Measurements from ENCODE around the gene CLCN3. TPM values are rescaled to one million over a fixed set of nuclear protein-coding genes. Genes with fewer than 3 reads are reported as not detected.
A peak's percentile ranks its signal among the peaks of the same experiment; 100 is the strongest.

The CLCN3 gene
- total RNA-seq (2016; rRNA removed; fragmentation: Illumina TruSeq; extraction: Trizol) (21.5 and 23.7 TPM in 2 replicates), polyA plus RNA-seq (2011; rRNA removed) (13.6 and 14.2 TPM in 2 replicates), polyA minus RNA-seq (2011; rRNA and poly(A)+ RNA removed; ENCODE audit: low replicate concordance) (30.0 and 39.3 TPM in 2 replicates), Bru-seq, nascent RNA (percentile 76 among the genes with signal in this experiment), BruChase-seq, experiment 1, labeled RNA remaining after a 6-hour chase (percentile 77 among the genes with signal in this experiment), BruChase-seq, experiment 2, labeled RNA remaining after a 2-hour chase (percentile 67 among the genes with signal in this experiment)
- total RNA-seq (2016; cell fraction: cytosol; rRNA removed; fragmentation: Illumina TruSeq; extraction: Trizol; ENCODE audit: low read depth): 1.6 and 1.9 TPM in 2 replicates
- total RNA-seq (2016; cell fraction: insoluble cytoplasmic fraction; rRNA removed; fragmentation: Illumina TruSeq; extraction: Trizol): 23.2 and 23.3 TPM in 2 replicates
- 7.7 and 8.5 TPM in 2 replicates for total RNA-seq (2016; cell fraction: membrane; rRNA removed; fragmentation: Illumina TruSeq; extraction: Trizol)
- 26.7 and 28.7 TPM in 2 replicates for total RNA-seq (2016; cell fraction: nucleus; rRNA removed; fragmentation: Illumina TruSeq; extraction: Trizol)
- 7.4 and 10.8 TPM in 2 replicates for polyA plus RNA-seq (2011; cell fraction: cytosol; rRNA removed)
- 3.4 and 5.1 TPM in 2 replicates for polyA plus RNA-seq (2011; cell fraction: nucleus; rRNA removed)
- 14.8 and 17.1 TPM in 2 replicates for polyA plus RNA-seq (2012)
- 0.81 and 0.88 TPM in 2 replicates for polyA plus RNA-seq (2016; cell fraction: cytosol; fragmentation: Illumina TruSeq; extraction: Trizol; ENCODE audit: low read depth)
- polyA plus RNA-seq (2016; cell fraction: insoluble cytoplasmic fraction; fragmentation: Illumina TruSeq; extraction: Trizol; ENCODE audit: low read depth): 11.5 and 13.2 TPM in 2 replicates
- polyA plus RNA-seq (2016; cell fraction: membrane; fragmentation: Illumina TruSeq; extraction: Trizol; ENCODE audit: low read depth): 2.5 and 2.8 TPM in 2 replicates
- polyA plus RNA-seq (2016; cell fraction: nucleus; fragmentation: Illumina TruSeq; extraction: Trizol; ENCODE audit: insufficient read depth, low read depth): 17.6 and 18.8 TPM in 2 replicates
- polyA minus RNA-seq (2011; cell fraction: cytosol; rRNA and poly(A)+ RNA removed): 18.7 and 23.1 TPM in 2 replicates
- 37.3 and 43.1 TPM in 2 replicates for polyA minus RNA-seq (2011; cell fraction: nucleus; rRNA and poly(A)+ RNA removed)
- long read RNA-seq, experiment 1, full-length matches to known transcripts: 2 of 7 reads
- long read RNA-seq, experiment 1, partial matches to known transcripts: 3 of 7 reads
- long read RNA-seq, experiment 1, other reads (novel, unspliced or antisense): 2 of 7 reads
- long read RNA-seq, experiment 2, full-length matches to known transcripts: 7 of 54 reads
- long read RNA-seq, experiment 2, partial matches to known transcripts: 14 of 54 reads
- long read RNA-seq, experiment 2, other reads (novel, unspliced or antisense): 33 of 54 reads

DNA sequence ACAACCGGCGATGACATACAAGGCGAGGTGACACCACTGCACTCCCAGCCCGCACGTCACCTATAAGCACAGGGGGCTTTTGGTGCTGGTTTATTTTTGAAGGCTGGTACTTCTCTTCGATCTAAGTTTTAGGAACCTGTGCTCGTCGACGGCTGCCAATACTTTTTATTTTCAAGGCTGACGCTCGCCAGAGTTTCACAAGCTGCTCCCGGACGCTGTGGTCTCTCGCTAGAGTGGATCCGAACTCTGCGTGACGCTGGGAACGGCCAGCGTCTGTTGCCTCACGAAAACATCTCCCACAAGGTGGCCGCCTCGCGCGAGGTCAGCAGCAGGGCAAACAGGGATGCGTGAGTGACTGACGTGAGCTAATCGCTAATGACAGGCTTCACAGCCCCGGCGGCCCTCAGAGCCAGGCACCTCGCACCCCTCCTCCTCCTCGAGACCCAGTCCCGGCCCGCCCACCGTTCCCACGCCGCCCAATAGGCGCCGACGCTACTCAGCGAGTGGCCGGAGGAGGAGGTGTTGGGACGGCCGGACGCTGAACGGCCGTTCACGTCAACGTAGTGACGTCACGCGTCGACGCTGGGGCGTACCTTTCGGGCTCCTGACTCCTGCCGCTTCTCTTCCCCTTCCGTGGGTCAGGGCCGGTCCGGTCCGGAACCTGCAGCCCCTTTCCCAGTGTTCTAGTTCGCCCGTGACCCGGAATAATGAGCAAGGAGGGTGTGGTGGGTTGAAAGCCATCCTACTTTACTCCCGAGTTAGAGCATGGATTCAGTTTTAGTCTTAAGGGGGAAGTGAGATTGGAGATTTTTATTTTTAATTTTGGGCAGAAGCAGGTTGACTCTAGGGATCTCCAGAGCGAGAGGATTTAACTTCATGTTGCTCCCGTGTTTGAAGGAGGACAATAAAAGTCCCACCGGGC is at the start of gene CLCN3:
Gene CLCN3 (plus strand): TSS at position 621 of the 922 bp plus-strand sequence. CDS start 15,351 bp downstream, outside the sequence.
- no peaks in the 10 kb centered on the region for H3K9me3 ChIP-seq (ENCODE audit: low read length)
- H2AFZ ChIP-seq (ENCODE audit: low read length): peak within 1 kb of the TSS; percentile 45
- no TSS peak for BruUV-seq (replicated peaks)
- H3K79me2 ChIP-seq (ENCODE audit: insufficient read depth, low read length): peaks cover 40% of the 10 kb centered on the region
- in situ Hi-C loops (cut with HindIII; ENCODE audit: extremely low pct_ligation_motif_present, low pct_unique_long_range_greater_than_20kb) (loop anchor here (5.0 to 25.0 kb wide), 3 partner anchors 42 to 467 kb away; partner anchors contain the start of gene AADAT), intact Hi-C loops (cut with micrococcal nuclease; ENCODE audit: unreplicated experiment) (loop anchor here (1.0 to 10.0 kb wide), 4 partner anchors 41 to 465 kb away; partner anchors contain the start of genes AADAT and MFAP3L)
- ATAC-seq (peak; percentile 96), DNase-seq (ENCODE audit: low spot score) (peak; percentile 94), FAIRE-seq (peak; percentile 89)
- ChIA-PET CTCF (ENCODE audit: low intra/inter-chr PET ratio, low total read pairs) (no interaction called here), POLR2A (interaction anchor here (0.7 to 1.7 kb wide), 6 partner anchors 8 to 406 kb away, joined by 3 to 10 read pairs (median 4); partner anchors contain the start of genes MFAP3L and NEK1)
- WGBS (ENCODE audit: low lambda C conversion rate): under 1% methylated on average over 30 of the region's 67 CpGs
- no peaks in the 10 kb centered on the region; the same call in 1 of the 2 replicates for H4K20me1 ChIP-seq (ENCODE audit: insufficient read depth, low read length)
- peak within 1 kb of the TSS; percentile 79 to 84 (median 80) for H3K4me3 ChIP-seq (replicated peaks in 1 of 3; ENCODE audit: insufficient read depth in 1 of 3, low read depth in 2 of 3, low read length in 3 of 3)
- H3K4me2 ChIP-seq (ENCODE audit: low read depth, low read length): peak within 1 kb of the TSS; percentile 96
- peaks cover 55% of the 10 kb centered on the region for H3K4me1 ChIP-seq (ENCODE audit: insufficient read depth, low read length)
- no peaks in the 10 kb centered on the region for H3K36me3 ChIP-seq (replicated peaks in 1 of 2; ENCODE audit: control insufficient read depth in 1 of 2, insufficient read depth in 2 of 2, low read length in 2 of 2)
- H3K9ac ChIP-seq (ENCODE audit: insufficient read depth, low read depth, low read length): peak within 1 kb of the TSS; percentile 96
- H3K27ac ChIP-seq (ENCODE audit: extremely low read length, insufficient read depth, low read length): peak within 1 kb of the TSS; percentile 86
- H3K27me3 ChIP-seq (ENCODE audit: control insufficient read depth in 1 of 2, insufficient read depth in 2 of 2, low read length in 2 of 2): no peaks in the 10 kb centered on the region
- TF ChIP-seq, protein P1, sequence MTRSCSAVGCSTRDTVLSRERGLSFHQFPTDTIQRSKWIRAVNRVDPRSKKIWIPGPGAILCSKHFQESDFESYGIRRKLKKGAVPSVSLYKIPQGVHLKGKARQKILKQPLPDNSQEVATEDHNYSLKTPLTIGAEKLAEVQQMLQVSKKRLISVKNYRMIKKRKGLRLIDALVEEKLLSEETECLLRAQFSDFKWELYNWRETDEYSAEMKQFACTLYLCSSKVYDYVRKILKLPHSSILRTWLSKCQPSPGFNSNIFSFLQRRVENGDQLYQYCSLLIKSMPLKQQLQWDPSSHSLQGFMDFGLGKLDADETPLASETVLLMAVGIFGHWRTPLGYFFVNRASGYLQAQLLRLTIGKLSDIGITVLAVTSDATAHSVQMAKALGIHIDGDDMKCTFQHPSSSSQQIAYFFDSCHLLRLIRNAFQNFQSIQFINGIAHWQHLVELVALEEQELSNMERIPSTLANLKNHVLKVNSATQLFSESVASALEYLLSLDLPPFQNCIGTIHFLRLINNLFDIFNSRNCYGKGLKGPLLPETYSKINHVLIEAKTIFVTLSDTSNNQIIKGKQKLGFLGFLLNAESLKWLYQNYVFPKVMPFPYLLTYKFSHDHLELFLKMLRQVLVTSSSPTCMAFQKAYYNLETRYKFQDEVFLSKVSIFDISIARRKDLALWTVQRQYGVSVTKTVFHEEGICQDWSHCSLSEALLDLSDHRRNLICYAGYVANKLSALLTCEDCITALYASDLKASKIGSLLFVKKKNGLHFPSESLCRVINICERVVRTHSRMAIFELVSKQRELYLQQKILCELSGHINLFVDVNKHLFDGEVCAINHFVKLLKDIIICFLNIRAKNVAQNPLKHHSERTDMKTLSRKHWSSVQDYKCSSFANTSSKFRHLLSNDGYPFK (CRISPR knock-in tag; IDR thresholded peaks at IDR 0.05; ENCODE audit: borderline replicate concordance): peak; percentile 86
- TF ChIP-seq NPAS2 (CRISPR knock-in tag; IDR thresholded peaks at IDR 0.05; ENCODE audit: borderline replicate concordance): no peak
- TF ChIP-seq, protein P2, sequence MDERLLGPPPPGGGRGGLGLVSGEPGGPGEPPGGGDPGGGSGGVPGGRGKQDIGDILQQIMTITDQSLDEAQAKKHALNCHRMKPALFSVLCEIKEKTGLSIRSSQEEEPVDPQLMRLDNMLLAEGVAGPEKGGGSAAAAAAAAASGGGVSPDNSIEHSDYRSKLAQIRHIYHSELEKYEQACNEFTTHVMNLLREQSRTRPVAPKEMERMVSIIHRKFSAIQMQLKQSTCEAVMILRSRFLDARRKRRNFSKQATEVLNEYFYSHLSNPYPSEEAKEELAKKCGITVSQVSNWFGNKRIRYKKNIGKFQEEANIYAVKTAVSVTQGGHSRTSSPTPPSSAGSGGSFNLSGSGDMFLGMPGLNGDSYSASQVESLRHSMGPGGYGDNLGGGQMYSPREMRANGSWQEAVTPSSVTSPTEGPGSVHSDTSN (CRISPR knock-in tag; IDR thresholded peaks at IDR 0.05): peak; percentile 77
- TF ChIP-seq TSC22D2 (CRISPR knock-in tag; IDR thresholded peaks at IDR 0.05; ENCODE audit: borderline replicate concordance): no peak
- 0 out of 2 replicates have a peak, but pooled peaks have one; percentile 42 for TF ChIP-seq IRX3 (CRISPR knock-in tag; IDR thresholded peaks at IDR 0.05; ENCODE audit: borderline replicate concordance, low read depth)
- no peak for TF ChIP-seq SSRP1 (CRISPR knock-in tag; IDR thresholded peaks at IDR 0.05)
- TF ChIP-seq STAG1 (CRISPR knock-in tag; IDR thresholded peaks at IDR 0.05): peak; percentile 19
- no peak for TF ChIP-seq ZNF75D (CRISPR knock-in tag; IDR thresholded peaks at IDR 0.05; ENCODE audit: borderline replicate concordance)
- no peak for TF ChIP-seq RBM39 (IDR thresholded peaks at IDR 0.05; ENCODE audit: low read depth, low read length, poor library complexity, severe bottlenecking)

All from HepG2 (cell line).